ENCODE data around the gene BOC. TPM values are rescaled to one million over a fixed set of nuclear protein-coding genes. Genes with fewer than 3 reads are reported as not detected.
A peak's percentile ranks its signal among the peaks of the same experiment; 100 is the strongest.

The BOC gene
- total and polyA plus RNA-seq, 2 donors (not counting 3 experiments of a cell fraction or from before 2014, with no cell fraction given): 0.07 TPM; not detected in 1

- DNase-seq (ENCODE audit: low read depth, low spot score): no peak
- FAIRE-seq: no peak
Observed at GRCh38 chr3:113243846-113244245, 32.5 kb downstream of the BOC start.

GRCh38 chr3:113245761-113246161, 34.4 kb downstream of the BOC start:
- H3K9me1 ChIP-seq (replicated peaks; ENCODE audit: control insufficient read depth, extremely low read depth, insufficient read depth, low read length): no peaks in the 10 kb centered on the region
- H3K4me3 ChIP-seq (replicated peaks in 1 of 3; ENCODE audit: insufficient read depth in 1 of 3, low read depth in 1 of 3, low read length in 3 of 3): no peak overlapping the region
- DNase-seq (ENCODE audit: low read depth, low spot score) (no peak), FAIRE-seq (peak; percentile 40)
- H2AFZ ChIP-seq (ENCODE audit: low read depth, low read length): no peak overlapping the region
- CTCF ChIA-PET: interaction anchor here (1.0 kb wide), 1 partner anchor 12 kb away, joined by 4 read pairs; no protein-coding TSS in a partner anchor
- intact Hi-C loops (cut with micrococcal nuclease): no loop called here
- H3K4me1 ChIP-seq (ENCODE audit: control insufficient read depth, extremely low read depth, insufficient read depth, low read length): no peaks in the 10 kb centered on the region
- peaks cover 15 to 31% of the 10 kb centered on the region in 2 experiments for H3K27me3 ChIP-seq (ENCODE audit: control insufficient read depth in 2 of 2, insufficient read depth in 2 of 2, low read length in 2 of 2)
- no peaks in the 10 kb centered on the region for H4K20me1 ChIP-seq (replicated peaks; ENCODE audit: control insufficient read depth, extremely low read depth, insufficient read depth, low read length)
- BruUV-seq (replicated peaks): no TSS peak
- no peak overlapping the region for H3K4me2 ChIP-seq (ENCODE audit: insufficient read depth, low read length)
- TF ChIP-seq FOS (IDR thresholded peaks at IDR 0.05; ENCODE audit: borderline replicate concordance, insufficient read depth, low read length): no peak
- no peaks in the 10 kb centered on the region for H3K36me3 ChIP-seq (ENCODE audit: control insufficient read depth in 2 of 2, extremely low read depth in 1 of 2, insufficient read depth in 2 of 2, low read length in 2 of 2)
- H3K9me3 ChIP-seq (replicated peaks; ENCODE audit: control insufficient read depth, insufficient read depth, low read length): no peaks in the 10 kb centered on the region
- H3K27ac ChIP-seq (ENCODE audit: insufficient read depth, low read depth, low read length): no peak overlapping the region
- dilution Hi-C loops (cut with MboI; ENCODE audit: extremely low pct_ligation_motif_present, low sequenced_read_pairs): no loop called here
- POLR2A ChIA-PET: interaction anchor here (0.5 kb wide), 1 partner anchor 132 kb away, joined by 9 read pairs; no protein-coding TSS in a partner anchor
- no peaks in the 10 kb centered on the region for H3K79me2 ChIP-seq (ENCODE audit: control insufficient read depth, insufficient read depth, low read length)
- H3K9ac ChIP-seq (replicated peaks; ENCODE audit: extremely low read depth, insufficient read depth, low read length): no peak overlapping the region

More at GRCh38 chr3:113243846-113244245, 32.5 kb downstream of the BOC start:
- intact Hi-C loops (cut with micrococcal nuclease): no loop called here
- ChIA-PET CTCF (interaction anchor here (1.4 kb wide), 1 partner anchor 44 kb away, joined by 3 read pairs; no protein-coding TSS in a partner anchor), POLR2A (no interaction called here)
- Histone ChIP-seq H4K20me1 (replicated peaks; ENCODE audit: control insufficient read depth, extremely low read depth, insufficient read depth, low read length) (no peaks in the 10 kb centered on the region), H3K27me3 (ENCODE audit: control insufficient read depth in 2 of 2, insufficient read depth in 2 of 2, low read length in 2 of 2) (peaks cover 15 to 28% of the 10 kb centered on the region in 2 experiments), H3K9me1 (replicated peaks; ENCODE audit: control insufficient read depth, extremely low read depth, insufficient read depth, low read length) (no peaks in the 10 kb centered on the region), H3K79me2 (ENCODE audit: control insufficient read depth, insufficient read depth, low read length) (no peaks in the 10 kb centered on the region), H3K4me1 (ENCODE audit: control insufficient read depth, extremely low read depth, insufficient read depth, low read length) (no peaks in the 10 kb centered on the region), H3K9me3 (replicated peaks; ENCODE audit: control insufficient read depth, insufficient read depth, low read length) (no peaks in the 10 kb centered on the region), H2AFZ (ENCODE audit: low read depth, low read length) (no peak overlapping the region), H3K4me3 (replicated peaks in 1 of 3; ENCODE audit: insufficient read depth in 1 of 3, low read depth in 1 of 3, low read length in 3 of 3) (no peak overlapping the region), H3K36me3 (ENCODE audit: control insufficient read depth in 2 of 2, extremely low read depth in 1 of 2, insufficient read depth in 2 of 2, low read length in 2 of 2) (no peaks in the 10 kb centered on the region), H3K4me2 (ENCODE audit: insufficient read depth, low read length) (no peak overlapping the region), H3K9ac (replicated peaks; ENCODE audit: extremely low read depth, insufficient read depth, low read length) (no peak overlapping the region), H3K27ac (ENCODE audit: insufficient read depth, low read depth, low read length) (no peak overlapping the region)
- no TSS peak for BruUV-seq (replicated peaks)
- TF ChIP-seq POLR2A (IDR thresholded peaks at IDR 0.05; ENCODE audit: low read depth, low read length) (no peak), CTCF (IDR thresholded peaks at IDR 0.05; ENCODE audit: extremely low read depth in 1 of 2, insufficient read depth in 1 of 2, low read depth in 1 of 2, low read length in 2 of 2) (no peak)
- dilution Hi-C loops (cut with MboI; ENCODE audit: extremely low pct_ligation_motif_present, low sequenced_read_pairs): no loop called here

All from endothelial cell of umbilical vein (primary cell).